HG03066 (cell line): Measurements from ENCODE around the gene ZNF124.
A peak's percentile ranks its signal among the peaks of the same experiment; 100 is the strongest.
"Not testable (repeated sequence)": the region's sequence is repeated elsewhere in the genome, so short reads cannot be mapped to it uniquely, and the experiment has no call there.

ENCODE experiments used
- ATAC-seq: cut with Tn5 transposase; IDR thresholded peaks from one replicate; pipeline ENCODE4 v1.9.1; 2021; ENCODE audit warnings: low read depth; ENCODE audit not compliant: unreplicated experiment

Gene ZNF124

DNA sequence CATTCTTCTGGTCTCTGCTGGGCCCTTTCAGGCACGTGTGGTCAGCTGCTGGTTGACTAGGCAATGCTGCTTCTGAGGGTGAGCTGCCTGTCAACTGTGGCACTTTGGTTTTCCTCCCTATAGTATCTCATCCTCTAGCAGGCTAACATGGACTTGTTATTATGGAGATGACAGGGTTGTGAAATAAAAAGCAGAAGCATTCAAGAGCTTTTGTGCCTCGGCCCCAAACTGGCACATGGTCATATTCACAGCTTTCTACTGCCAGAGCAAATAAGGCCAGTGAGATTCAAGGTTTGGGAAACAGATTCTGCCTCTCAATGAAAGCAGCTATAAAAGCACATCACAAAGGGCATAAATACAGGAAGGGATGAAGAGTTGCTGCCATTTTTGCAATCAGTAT is 1.6 kb upstream of the ZNF124 start:
- ATAC-seq, result no peak

- no peak for ATAC-seq
Measured at GRCh38 chr1:247172996-247173395, 1.2 kb upstream of the ZNF124 start.

GRCh38 chr1:247171443-247171842 is 377 bp downstream of the ZNF124 start:
- peak; percentile 41 for ATAC-seq

DNA sequence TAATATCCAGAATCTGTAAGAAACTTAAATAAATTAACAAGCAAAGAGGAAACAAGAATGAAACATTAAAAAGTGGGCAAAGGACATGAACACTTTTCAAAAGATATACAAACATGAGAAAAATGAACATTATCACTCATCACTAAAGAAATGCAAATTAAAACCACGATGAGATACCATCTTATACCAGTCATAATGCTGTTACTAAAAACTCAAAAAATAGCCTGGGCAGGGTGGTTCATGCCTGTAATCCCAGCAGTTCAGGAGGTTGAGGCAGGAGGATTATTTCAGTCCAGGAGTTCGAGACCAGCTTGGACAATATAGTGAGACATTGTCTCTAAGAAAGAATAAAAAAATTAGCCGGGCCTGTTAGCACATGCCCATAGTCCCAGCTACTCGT is 6.1 kb downstream of the ZNF124 start:
- no peak for ATAC-seq

DNA sequence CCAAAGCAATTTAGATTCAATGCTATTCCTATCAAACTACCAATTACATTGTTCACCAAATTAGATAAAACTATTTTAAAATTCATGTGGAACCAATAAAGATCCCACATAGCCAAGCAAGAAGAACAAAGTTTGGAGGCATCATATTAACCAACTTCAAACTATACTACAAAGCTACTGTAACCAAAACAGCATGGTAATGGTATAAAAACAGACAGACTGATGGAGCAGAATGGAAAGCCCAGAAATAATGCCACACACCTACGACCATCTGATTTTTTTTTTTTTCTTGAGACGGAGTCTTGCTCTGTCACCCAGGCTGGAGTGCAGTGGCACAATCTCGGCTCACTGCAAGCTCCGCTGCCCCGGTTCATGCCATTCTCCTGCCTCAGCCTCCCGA is 7.1 kb downstream of the ZNF124 start:
- no peak for ATAC-seq

- no peak for ATAC-seq
Measured at GRCh38 chr1:247156787-247157232, 15.0 kb downstream of the ZNF124 start.

DNA sequence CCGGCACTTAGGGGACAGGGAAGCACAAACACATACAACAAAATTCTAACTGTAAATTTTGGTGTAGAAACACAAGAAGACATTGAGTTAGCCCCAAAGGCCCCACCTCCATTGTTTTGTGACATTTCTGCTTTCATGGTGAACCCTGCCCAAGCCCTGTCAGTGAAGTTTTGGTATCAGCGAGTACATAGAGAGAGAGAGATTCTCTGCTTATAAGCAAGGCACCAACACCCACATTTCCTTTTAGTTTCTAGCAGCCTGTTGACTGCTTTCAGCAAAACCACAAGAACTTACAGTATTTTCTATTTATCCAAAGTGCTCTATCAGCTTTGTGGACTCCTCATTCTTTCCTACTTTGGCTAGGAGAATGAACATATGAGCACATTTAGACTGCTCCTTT is 24.0 kb downstream of the ZNF124 start:
- no peak for ATAC-seq

DNA sequence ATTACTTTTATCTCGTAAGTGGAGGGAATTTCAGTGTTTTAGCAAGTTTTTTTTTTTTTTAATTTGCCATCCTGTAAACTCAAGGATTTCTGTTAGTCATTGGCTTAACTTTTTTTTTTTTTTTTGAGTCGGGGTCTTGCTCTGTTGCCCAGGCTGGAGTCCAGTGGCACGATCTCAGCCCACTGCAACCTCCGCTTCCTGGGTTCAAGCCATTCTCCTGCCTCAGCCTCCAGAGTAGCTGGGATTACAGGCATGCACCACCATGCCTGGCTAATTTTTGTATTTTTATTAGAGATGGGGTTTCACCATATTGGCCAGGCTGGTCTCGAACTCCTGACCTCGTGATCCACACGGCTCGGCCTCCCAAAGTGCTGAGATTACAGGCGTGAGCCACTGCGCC is 24.7 kb downstream of the ZNF124 start:
- not testable (repeated sequence) for ATAC-seq

- no peak for ATAC-seq
Measured at GRCh38 chr1:247146671-247147070, 25.1 kb downstream of the ZNF124 start.

- no peak for ATAC-seq
Measured at GRCh38 chr1:247145279-247145678, 26.5 kb downstream of the ZNF124 start.

- not testable (repeated sequence) for ATAC-seq
Measured at GRCh38 chr1:247139557-247139956, 32.3 kb downstream of the ZNF124 start.

DNA sequence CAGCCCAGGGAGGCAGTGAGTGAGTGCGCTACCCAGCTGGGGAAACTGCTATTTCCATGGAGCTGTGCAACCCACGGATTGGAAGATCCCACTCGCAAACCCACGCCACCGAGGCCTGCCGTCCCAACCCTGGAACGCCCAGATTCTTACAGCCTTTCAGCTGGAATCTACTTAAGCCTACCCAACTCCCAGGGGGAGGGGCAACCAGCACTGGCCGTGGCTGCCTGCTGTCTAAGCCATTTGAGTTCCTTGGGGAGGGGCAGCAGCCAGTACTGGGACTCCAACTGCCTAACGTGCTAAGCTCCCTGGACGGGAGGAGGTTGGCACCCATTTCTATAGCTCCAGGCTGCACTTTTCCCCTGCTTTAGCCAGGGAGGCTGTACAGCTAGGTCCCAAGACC is 40.6 kb downstream of the ZNF124 start:
- no peak for ATAC-seq

DNA sequence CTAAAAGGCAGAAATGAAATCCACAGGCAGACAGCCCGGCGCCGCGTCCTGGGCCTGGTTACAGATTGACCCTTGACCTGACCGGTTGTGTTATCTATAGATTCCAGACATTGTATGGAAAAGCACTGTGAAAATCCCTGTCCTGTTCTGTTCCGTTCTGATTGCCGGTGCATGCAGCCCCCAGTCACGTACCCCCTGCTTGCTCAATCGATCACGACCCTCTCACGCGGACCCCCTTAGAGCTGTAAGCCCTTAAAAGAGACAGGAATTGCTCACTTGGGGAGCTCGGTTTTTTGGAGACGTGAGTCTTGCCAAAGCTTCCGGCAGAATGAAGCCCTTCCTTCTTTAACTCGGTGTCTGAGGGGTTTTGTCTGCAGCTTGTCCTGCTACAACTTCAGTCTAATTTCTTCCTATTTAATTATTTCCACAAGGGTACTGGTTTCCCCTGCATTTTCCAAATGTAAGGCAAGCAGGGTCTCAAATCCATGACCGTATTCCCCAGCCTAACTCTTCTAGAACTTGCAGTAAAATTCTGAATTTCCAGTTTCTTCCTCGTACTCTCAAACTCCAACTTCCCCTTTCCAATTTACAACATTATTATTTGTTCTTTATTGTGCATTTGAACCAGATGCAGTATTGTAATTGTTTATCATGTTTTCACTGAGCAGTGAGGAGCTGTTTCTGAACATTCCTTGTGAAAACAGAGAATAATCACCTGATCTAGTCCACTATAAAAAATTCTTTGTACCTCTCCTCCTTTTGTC is 44.1 kb downstream of the ZNF124 start:
- not testable (repeated sequence) for ATAC-seq

- ATAC-seq, result peak; percentile 51
Measured at GRCh38 chr1:247126601-247127000, 45.2 kb downstream of the ZNF124 start.

DNA sequence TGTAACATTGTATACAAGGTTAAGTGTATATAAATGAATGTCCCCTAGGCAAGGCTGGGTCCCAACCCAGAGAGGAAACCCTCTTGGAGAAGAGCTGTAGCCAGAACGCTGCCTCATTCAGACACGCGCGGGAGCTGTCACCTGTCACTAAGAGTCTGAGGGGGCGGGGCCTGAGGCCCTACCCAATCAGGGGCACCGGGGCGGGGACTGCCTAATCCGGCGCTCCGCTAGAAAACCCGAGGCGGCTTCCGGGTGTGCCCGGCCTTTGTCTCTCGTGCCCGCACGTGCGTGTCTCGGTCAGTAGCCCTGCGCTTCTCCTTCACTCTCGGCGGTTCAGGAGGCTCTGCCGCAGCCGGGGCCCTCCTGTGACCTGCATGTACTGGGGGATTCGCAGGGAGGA is 45.7 kb downstream of the ZNF124 start:
- ATAC-seq, result peak; percentile 96

GRCh38 chr1:247121382-247121781 is 50.4 kb downstream of the ZNF124 start:
- ATAC-seq, result no peak

DNA sequence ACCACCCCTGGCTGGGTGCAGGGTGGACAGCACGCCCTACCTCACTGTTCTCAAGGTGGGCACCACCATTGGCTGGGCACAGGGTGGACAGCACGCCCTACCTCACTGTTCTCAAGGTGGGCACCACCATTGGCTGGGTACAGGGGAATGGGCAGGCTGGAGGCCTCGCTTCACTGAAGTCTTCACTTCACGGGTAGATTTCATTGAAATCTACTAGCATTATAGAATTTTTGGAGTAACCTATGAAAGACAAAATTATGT is 51.5 kb downstream of the ZNF124 start:
- not testable (repeated sequence) for ATAC-seq

- no peak for ATAC-seq
Measured at GRCh38 chr1:247119600-247120407, 52.0 kb downstream of the ZNF124 start.

GRCh38 chr1:247118946-247119446 is 52.8 kb downstream of the ZNF124 start:
- ATAC-seq, result no peak

- ATAC-seq, result no peak
Measured at GRCh38 chr1:247115545-247115944, 56.3 kb downstream of the ZNF124 start.

DNA sequence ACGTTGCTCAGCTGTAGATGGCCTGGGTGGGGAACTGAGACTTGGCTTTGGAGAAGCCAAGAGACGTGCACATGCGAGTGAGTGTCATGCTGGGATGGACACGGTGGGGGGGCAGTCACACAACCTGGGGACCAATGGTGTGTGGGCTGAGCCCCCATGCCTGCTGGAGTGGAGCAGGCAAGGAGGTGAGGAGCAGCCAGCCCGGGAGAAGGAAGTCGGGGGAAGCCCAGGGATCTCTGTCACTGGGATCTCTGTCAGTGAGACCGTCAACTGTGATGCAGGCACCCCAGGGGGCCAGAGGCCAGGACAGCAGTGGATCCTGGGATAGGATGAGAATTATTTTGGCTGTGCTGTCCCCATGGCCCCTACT is 56.7 kb downstream of the ZNF124 start:
- ATAC-seq, result no peak
